IPS DF 19.7 (cell line): ENCODE results near the gene SMAD3.

Experiments used
- DNase-seq: peaks from one replicate; pipeline ENCODE4 v3.0.0-alpha.2; 2013; ENCODE audit warnings: low read depth, low spot score

The SMAD3 gene

GRCh38 chr15:67096546-67097294, 31.3 kb downstream of the SMAD3 start:
- no peak for DNase-seq

- DNase-seq, result no peak
These were observed 32.0 kb downstream of the SMAD3 start for GRCh38 chr15:67097424-67097823.

- no peak for DNase-seq
These were observed 32.7 kb downstream of the SMAD3 start for GRCh38 chr15:67097930-67098740.

- no peak for DNase-seq
These were observed 33.4 kb downstream of the SMAD3 start for GRCh38 chr15:67098768-67099282.

GRCh38 chr15:67100124-67100791, 34.9 kb downstream of the SMAD3 start:
- DNase-seq, result no peak

- DNase-seq, result no peak
These were observed 35.6 kb downstream of the SMAD3 start for GRCh38 chr15:67100801-67101581.

- DNase-seq, result no peak
These were observed 36.7 kb downstream of the SMAD3 start for GRCh38 chr15:67101911-67102598.

GRCh38 chr15:67102599-67102929, 37.2 kb downstream of the SMAD3 start:
- no peak for DNase-seq

GRCh38 chr15:67103021-67103420, 37.6 kb downstream of the SMAD3 start:
- no peak for DNase-seq

- no peak for DNase-seq
These were observed 38.0 kb downstream of the SMAD3 start for GRCh38 chr15:67103432-67103831.

GRCh38 chr15:67103869-67104268, 38.5 kb downstream of the SMAD3 start:
- no peak for DNase-seq

- no peak for DNase-seq
These were observed 39.1 kb downstream of the SMAD3 start for GRCh38 chr15:67104510-67104909.

- DNase-seq, result no peak
These were observed 39.9 kb downstream of the SMAD3 start for GRCh38 chr15:67105065-67105951.

GRCh38 chr15:67105991-67106763, 40.8 kb downstream of the SMAD3 start:
- no peak for DNase-seq

- no peak for DNase-seq
These were observed 41.3 kb downstream of the SMAD3 start for GRCh38 chr15:67106764-67107013.

GRCh38 chr15:67107014-67107812, 41.8 kb downstream of the SMAD3 start:
- no peak for DNase-seq

GRCh38 chr15:67108122-67108961, 42.9 kb downstream of the SMAD3 start:
- no peak for DNase-seq
